HEK293 (cell line): ENCODE measurements around the gene SAMD14.

Experiments
- CTCF ChIA-PET: fragments of 350-600 bp; formaldehyde crosslinking; extraction: SDS; loops from one replicate; lab custom pipeline; 2021; ENCODE audit warnings: antibody characterized with exemption; lab: Yijun Ruan, JAX
- POLR2A ChIA-PET: fragments of 300-600 bp; formaldehyde crosslinking; extraction: SDS; loops from one replicate; lab custom pipeline; 2020; ENCODE audit warnings: antibody characterized with exemption, inconsistent platforms; lab: Yijun Ruan, JAX
- H3K27ac ChIP-seq: fragments of 200-500 bp; sonication (Bioruptor generic); 2 replicates; pipeline ENCODE4 v1.5.1; 2014; ENCODE audit warnings: low read depth, low read length, control low read depth, inconsistent platforms; ENCODE audit errors: extremely low read depth
- H3K36me3 ChIP-seq, 2 experiments: fragments of 200-500 bp in 1 of 2; sonication (Bioruptor generic) in 1 of 2; 1 replicate in 1 of 2; 2 replicates in 1 of 2; pipeline ENCODE4 v1.5.1; 2014 to 2017; ENCODE audit warnings: inconsistent platforms in 2 of 2, low read length in 2 of 2; ENCODE audit not compliant: control insufficient read depth in 2 of 2, insufficient read depth in 1 of 2
- H3K4me1 ChIP-seq: fragments of 200-500 bp; sonication (Bioruptor generic); 2 replicates; pipeline ENCODE4 v1.5.1; 2014; ENCODE audit warnings: mild to moderate bottlenecking, low read length, inconsistent platforms; ENCODE audit not compliant: control insufficient read depth, insufficient read depth
- H3K4me3 ChIP-seq: 2 replicates; pipeline ENCODE4 v1.5.1; 2011; ENCODE audit warnings: low read depth, mild to moderate bottlenecking, control low read depth, low read length, moderate library complexity
- H3K9me3 ChIP-seq: fragments of 200-500 bp; sonication (Bioruptor generic); 2 replicates; pipeline ENCODE4 v1.5.1; 2014; ENCODE audit warnings: low read depth, low read length, inconsistent platforms; ENCODE audit not compliant: control insufficient read depth, insufficient read depth
- CTCF ChIP-seq: fragments of 450-650 bp; formaldehyde crosslinking; IDR thresholded peaks from 2 replicates; pipeline ENCODE4 v1.5.1; 2016; ENCODE audit warnings: missing biosample characterization, missing genetic modification characterization
- EGR2 ChIP-seq: fragments of 450-650 bp; formaldehyde crosslinking; IDR thresholded peaks from 2 replicates; pipeline ENCODE4 v1.5.1; 2016; ENCODE audit warnings: low read depth, missing biosample characterization, missing genetic modification characterization
- GLIS2 ChIP-seq: fragments of 450-650 bp; formaldehyde crosslinking; IDR thresholded peaks from 2 replicates; pipeline ENCODE4 v1.5.1; 2016; ENCODE audit warnings: missing biosample characterization, missing genetic modification characterization
- TRIM28 ChIP-seq: IDR thresholded peaks from 2 replicates; pipeline ENCODE4 v1.6.1; 2011; ENCODE audit warnings: low read length, control low read depth, borderline replicate concordance
- ZFP69B ChIP-seq: fragments of 450-650 bp; formaldehyde crosslinking; IDR thresholded peaks from 2 replicates; pipeline ENCODE4 v1.5.1; 2016; ENCODE audit warnings: missing biosample characterization, missing genetic modification characterization
- ZIC2 ChIP-seq: fragments of 450-650 bp; formaldehyde crosslinking; IDR thresholded peaks from 2 replicates; pipeline ENCODE4 v1.5.1; 2016; ENCODE audit warnings: missing biosample characterization, missing genetic modification characterization
- ZNF311 ChIP-seq: fragments of 450-650 bp; formaldehyde crosslinking; IDR thresholded peaks from 2 replicates; pipeline ENCODE4 v1.5.1; 2017; ENCODE audit warnings: missing biosample characterization, missing genetic modification characterization, borderline replicate concordance
- ZNF324 ChIP-seq: fragments of 450-650 bp; formaldehyde crosslinking; IDR thresholded peaks from 2 replicates; pipeline ENCODE4 v1.5.1; 2016; ENCODE audit warnings: missing biosample characterization, missing genetic modification characterization
- ZNF354C ChIP-seq: fragments of 450-650 bp; formaldehyde crosslinking; IDR thresholded peaks from 2 replicates; pipeline ENCODE4 v1.5.1; 2016; ENCODE audit warnings: missing biosample characterization, missing genetic modification characterization, low read depth, borderline replicate concordance
- ZNF366 ChIP-seq: fragments of 450-650 bp; formaldehyde crosslinking; conservative IDR thresholded peaks from 2 replicates; pipeline ENCODE4 v1.5.1; 2016; ENCODE audit warnings: missing biosample characterization, missing genetic modification characterization
- ZNF394 ChIP-seq: fragments of 450-650 bp; formaldehyde crosslinking; IDR thresholded peaks from 2 replicates; pipeline ENCODE4 v1.5.1; 2016; ENCODE audit warnings: missing biosample characterization, missing genetic modification characterization, mild to moderate bottlenecking, moderate library complexity, borderline replicate concordance
- ZNF398 ChIP-seq: fragments of 450-650 bp; formaldehyde crosslinking; IDR thresholded peaks from 2 replicates; pipeline ENCODE4 v1.5.1; 2017; ENCODE audit warnings: missing biosample characterization, missing genetic modification characterization
- ZNF423 ChIP-seq: fragments of 450-650 bp; formaldehyde crosslinking; IDR thresholded peaks from 2 replicates; pipeline ENCODE4 v1.5.1; 2016; ENCODE audit warnings: missing biosample characterization, missing genetic modification characterization
- ZNF501 ChIP-seq: fragments of 450-650 bp; formaldehyde crosslinking; IDR thresholded peaks from 2 replicates; pipeline ENCODE4 v1.5.1; 2016; ENCODE audit warnings: missing biosample characterization, missing genetic modification characterization
- ZNF776 ChIP-seq: fragments of 450-650 bp; formaldehyde crosslinking; IDR thresholded peaks from 2 replicates; pipeline ENCODE4 v1.5.0; 2017; ENCODE audit warnings: missing biosample characterization, missing genetic modification characterization, borderline replicate concordance
- ZNF843 ChIP-seq: fragments of 450-650 bp; formaldehyde crosslinking; IDR thresholded peaks from 2 replicates; pipeline ENCODE4 v1.5.1; 2016; ENCODE audit warnings: missing biosample characterization, missing genetic modification characterization

Gene SAMD14

GRCh38 chr17:50146927-50147665, 17.1 kb upstream of the SAMD14 start:
- peaks cover 13% of the 10 kb centered on the region for H3K4me1 ChIP-seq
- no peak for TF ChIP-seq ZNF394 (tag by site-specific recombination)
- TF ChIP-seq TRIM28: no peak
- ChIA-PET POLR2A (interaction anchor here (0.6 to 1.1 kb wide), 3 partner anchors 8 to 53 kb away, joined by 4 to 8 read pairs (median 6); partner anchors contain the start of gene SAMD14), CTCF (interaction anchor here (0.6 to 7.4 kb wide), 10 partner anchors 7 to 150 kb away, joined by 3 to 105 read pairs (median 4); no protein-coding TSS in a partner anchor)
- H3K27ac ChIP-seq: no peak overlapping the region
- H3K4me3 ChIP-seq: no peak overlapping the region
- H3K9me3 ChIP-seq: no peaks in the 10 kb centered on the region
- peaks cover 11 to 57% of the 10 kb centered on the region in 2 experiments; a peak in 2 of 3 replicates for H3K36me3 ChIP-seq

- H3K27ac ChIP-seq: no peak overlapping the region
- no peaks in the 10 kb centered on the region for H3K9me3 ChIP-seq
- peaks cover 13 to 64% of the 10 kb centered on the region in 2 experiments; a peak in 2 of 3 replicates for H3K36me3 ChIP-seq
- CTCF ChIA-PET: interaction anchor here (0.6 to 7.4 kb wide), 7 partner anchors 9 to 126 kb away, joined by 3 to 105 read pairs (median 3); no protein-coding TSS in a partner anchor
- H3K4me1 ChIP-seq: peaks cover 13% of the 10 kb centered on the region
- TF ChIP-seq CTCF (peak; percentile 15; the same call in 1 of the 2 replicates), GLIS2 (peak; percentile 50; the same call in 1 of the 2 replicates), ZIC2 (peak; percentile 76), ZNF843 (no peak), ZNF398 (no peak)
- H3K4me3 ChIP-seq: no peak overlapping the region
- POLR2A ChIA-PET: interaction anchor here (1.1 kb wide), 1 partner anchor 16 kb away, joined by 4 read pairs; the partner anchor contains the start of gene SAMD14
Measured at GRCh38 chr17:50146230-50146926, 16.4 kb upstream of the SAMD14 start.

- Histone ChIP-seq H3K27ac (no peak overlapping the region), H3K4me1 (peaks cover 13% of the 10 kb centered on the region), H3K4me3 (no peak overlapping the region), H3K9me3 (no peaks in the 10 kb centered on the region), H3K36me3 (peaks cover 20 to 71% of the 10 kb centered on the region in 2 experiments; a peak in 2 of 3 replicates)
- TF ChIP-seq ZNF366 (tag by site-specific recombination) (peak; percentile 77), ZNF324 (tag by site-specific recombination) (no peak), ZNF311 (tag by site-specific recombination) (no peak), ZNF354C (tag by site-specific recombination) (no peak), ZNF776 (tag by site-specific recombination) (no peak), ZFP69B (tag by site-specific recombination) (no peak), ZNF423 (tag by site-specific recombination) (no peak), ZNF398 (peak; percentile 77), EGR2 (tag by site-specific recombination) (no peak), ZNF501 (tag by site-specific recombination) (no peak)
- CTCF ChIA-PET: interaction anchor here (0.6 to 7.4 kb wide), 6 partner anchors 16 to 52 kb away, joined by 3 to 105 read pairs (median 3); partner anchors contain the start of gene PDK2
- POLR2A ChIA-PET: interaction anchor here (1.1 kb wide), 1 partner anchor 15 kb away, joined by 4 read pairs; the partner anchor contains the start of gene SAMD14
Measured at GRCh38 chr17:50145532-50146229, 15.7 kb upstream of the SAMD14 start.
